ENCODE measurements around the gene OSBPL8. TPM values are rescaled to one million over a fixed set of nuclear protein-coding genes. Genes with fewer than 3 reads are reported as not detected.

The OSBPL8 gene
- total and polyA plus RNA-seq, 10 of the 15 experiments (the other 5 are each of a cell fraction or from before 2014, with no cell fraction given), result 10.4 to 58.0 (median 32.0) TPM

- no peak for ATAC-seq
- no peak for DNase-seq (ENCODE audit: low read depth, low spot score)
- intact Hi-C loops (cut with micrococcal nuclease; ENCODE audit: unreplicated experiment), result no loop called here
- ChIA-PET CTCF (no interaction called here), SMC1A (ENCODE audit: uncharacterized antibody, unreplicated experiment) (no interaction called here), POLR2A (no interaction called here), RAD21 (ENCODE audit: unreplicated experiment) (no interaction called here)
- 0% methylated on average over 2 of the region's 2 CpGs for WGBS (ENCODE audit: insufficient coverage, insufficient replicate concordance, low lambda C conversion rate, missing lambda C conversion rate)
- no peak overlapping the region for H3K4me3 ChIP-seq
- H3K27ac ChIP-seq (ENCODE audit: control insufficient read depth, insufficient read depth), result no peak overlapping the region
- no peaks in the 10 kb centered on the region for H4K20me1 ChIP-seq (ENCODE audit: control insufficient read depth, insufficient read depth)
- H3K79me2 ChIP-seq (ENCODE audit: control insufficient read depth, insufficient read depth, low read length), result no peaks in the 10 kb centered on the region
- no TSS peak for BruUV-seq (replicated peaks)
- no peak overlapping the region for H3K9ac ChIP-seq (ENCODE audit: control insufficient read depth, insufficient read depth, low read length)
- H3K9me3 ChIP-seq (replicated peaks; ENCODE audit: control insufficient read depth, insufficient read depth, low read length), result no peaks in the 10 kb centered on the region
- TF ChIP-seq YY1 (IDR thresholded peaks at IDR 0.05; ENCODE audit: low read depth, low read length) (no peak), SMARCA5 (IDR thresholded peaks at IDR 0.05) (no peak), CBX3 (IDR thresholded peaks at IDR 0.05; ENCODE audit: borderline replicate concordance, low read depth) (no peak), WRNIP1 (IDR thresholded peaks at IDR 0.05; ENCODE audit: borderline replicate concordance, low read depth, low read length) (no peak), ZNF274 (IDR thresholded peaks at IDR 0.05; ENCODE audit: insufficient read depth, insufficient read length) (no peak), LARP7 (IDR thresholded peaks at IDR 0.05) (no peak), ESRRA (IDR thresholded peaks at IDR 0.05; ENCODE audit: low read length) (no peak), PML (IDR thresholded peaks at IDR 0.05; ENCODE audit: low read length) (no peak), ZNF217 (IDR thresholded peaks at IDR 0.05) (no peak), CHD2 (IDR thresholded peaks at IDR 0.05; ENCODE audit: borderline replicate concordance, low read depth, low read length) (no peak), BCLAF1 (IDR thresholded peaks at IDR 0.05) (no peak), CEBPZ (IDR thresholded peaks at IDR 0.05; ENCODE audit: low read depth, low read length) (no peak), ATF3 (IDR thresholded peaks at IDR 0.05; ENCODE audit: borderline replicate concordance, extremely low read depth, low read depth, low read length) (no peak), CBFB (IDR thresholded peaks at IDR 0.05; ENCODE audit: low read depth) (no peak), BHLHE40 (IDR thresholded peaks at IDR 0.05; ENCODE audit: borderline replicate concordance in 1 of 2, low read depth in 2 of 2, low read length in 1 of 2) (no peak)
- FAIRE-seq, result no peak
- H2AFZ ChIP-seq (ENCODE audit: control insufficient read depth, low read depth, low read length), result no peak overlapping the region
- no peak overlapping the region for H3K4me2 ChIP-seq (ENCODE audit: control insufficient read depth, insufficient read depth)
- H3K4me1 ChIP-seq (ENCODE audit: control insufficient read depth, insufficient read depth, low read length), result no peaks in the 10 kb centered on the region
- H3K27me3 ChIP-seq (replicated peaks in 1 of 2; ENCODE audit: control insufficient read depth in 2 of 2, insufficient read depth in 2 of 2, low read length in 1 of 2), result no peaks in the 10 kb centered on the region
- H3K36me3 ChIP-seq (ENCODE audit: control insufficient read depth in 2 of 2, insufficient read depth in 2 of 2, low read length in 1 of 2), result no peaks in the 10 kb centered on the region
- in situ Hi-C loops (cut with MboI), result no loop called here
Observed at GRCh38 chr12:76303365-76303764, 256.2 kb downstream of the OSBPL8 start.

Measured in GM12878 (cell line).